Measurements from ENCODE around the gene KIFC3. TPM values are rescaled to one million over a fixed set of nuclear protein-coding genes. Genes with fewer than 3 reads are reported as not detected.
"Not testable (repeated sequence)": the region's sequence is repeated elsewhere in the genome, so short reads cannot be mapped to it uniquely, and the experiment has no call there.

Gene KIFC3
- total RNA-seq, 2 experiments from 2014 or later = not detected

DNA sequence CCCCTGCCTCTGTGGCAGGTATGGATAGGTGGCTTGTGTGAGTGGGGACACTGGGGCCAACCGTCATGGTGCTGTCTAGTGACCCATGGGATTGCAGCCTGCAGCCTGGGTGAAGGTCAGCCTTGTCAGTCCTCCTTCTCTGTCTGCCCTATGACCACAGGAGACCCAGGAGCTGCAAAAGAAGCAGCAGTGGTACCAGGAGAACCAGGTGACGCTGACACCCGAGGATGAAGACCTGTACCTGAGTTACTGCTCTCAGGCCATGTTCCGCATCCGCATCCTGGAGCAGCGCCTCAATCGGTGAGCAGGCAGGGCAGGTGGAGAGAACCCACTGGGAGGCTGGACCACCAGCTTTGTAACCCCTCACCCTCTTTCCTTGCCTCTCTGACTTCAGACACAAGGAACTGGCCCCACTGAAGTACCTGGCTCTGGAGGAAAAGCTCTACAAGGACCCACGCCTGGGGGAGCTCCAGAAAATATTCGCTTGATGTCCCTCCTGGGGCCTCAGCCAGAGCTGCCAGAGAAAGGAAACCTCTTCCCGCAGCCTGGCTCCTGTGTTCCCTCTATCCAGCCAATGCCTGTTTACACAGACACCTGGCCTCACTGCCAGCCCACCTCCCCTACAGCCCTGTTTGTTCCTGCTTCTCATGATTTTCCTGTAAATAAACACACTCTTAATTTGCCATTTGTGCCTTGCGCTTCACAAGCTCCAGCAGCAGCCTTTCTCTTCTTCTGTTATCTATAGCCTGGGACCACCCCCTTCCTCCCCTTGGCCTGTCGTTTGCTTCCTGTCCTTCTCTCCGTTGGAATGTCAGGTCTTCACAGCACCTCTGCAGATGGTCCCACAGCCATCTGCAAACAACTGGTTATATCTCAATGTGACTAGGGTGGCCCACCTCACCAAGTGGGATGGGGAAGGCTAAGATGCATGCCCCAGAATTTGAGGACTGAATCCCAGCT, 71.2 kb downstream of the KIFC3 start:
- intact Hi-C loops (cut with DNase I, micrococcal nuclease) = loop anchor here (5.0 to 10.0 kb wide), 7 partner anchors 139 to 904 kb away; partner anchors contain the start of genes CFAP20 (in 1 of the 2), CIAPIN1 (in 1 of the 2), COQ9 (in 1 of the 2) and CSNK2A2 (in 1 of the 2)
- H3K9me3 Mint-ChIP-seq = peaks cover 6% of the 10 kb centered on the region

DNA sequence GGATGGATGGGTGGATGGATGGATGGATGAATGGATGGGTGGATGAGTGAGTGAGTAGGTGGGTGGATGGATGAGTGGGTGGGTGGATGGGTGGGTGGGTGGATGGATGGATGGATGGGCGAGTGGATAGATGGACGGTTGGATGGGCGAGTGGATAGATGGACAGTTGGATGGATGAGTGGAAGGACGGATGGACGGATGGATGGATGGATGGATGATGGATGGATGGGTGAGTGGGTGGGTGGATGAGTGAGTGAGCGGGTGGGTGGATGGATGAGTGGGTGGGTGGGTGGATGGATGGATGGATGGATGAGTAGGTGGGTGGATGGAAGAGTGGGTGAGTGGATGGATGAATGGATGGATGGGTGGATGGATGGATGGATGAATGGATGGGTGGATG, 72.4 kb downstream of the KIFC3 start:
- H3K36me3 Mint-ChIP-seq (ENCODE audit: low read depth); POLR2A ChIA-PET; H3K4me1 Mint-ChIP-seq (ENCODE audit: low read depth); ATAC-seq (ENCODE audit: poor library complexity); H3K27ac Mint-ChIP-seq; CTCF ChIA-PET; H3K36me3 ChIP-seq (ENCODE audit: insufficient read depth, low read length); H3K4me3 ChIP-seq (ENCODE audit: low read length); H3K27me3 Mint-ChIP-seq; H3K4me3 Mint-ChIP-seq; H3K9me3 ChIP-seq (ENCODE audit: control insufficient read depth in 1 of 2, insufficient read depth in 1 of 2, low read length in 2 of 2); H3K4me1 ChIP-seq (ENCODE audit: insufficient read depth, low read length); H3K27me3 ChIP-seq (ENCODE audit: control insufficient read depth in 1 of 2, insufficient read depth in 2 of 2, low read length in 2 of 2); H3K9me3 Mint-ChIP-seq; H3K27ac ChIP-seq (ENCODE audit: low read depth in 1 of 2, low read length in 2 of 2); DNase-seq: not testable (repeated sequence)
- intact Hi-C loops (cut with DNase I, micrococcal nuclease) = loop anchor here (5.0 to 10.0 kb wide), 7 partner anchors 138 to 905 kb away; partner anchors contain the start of genes CFAP20 (in 1 of the 2), CIAPIN1 (in 1 of the 2), COQ9 (in 1 of the 2) and CSNK2A2 (in 1 of the 2)

More for the DNA sequence above, 71.2 kb downstream of the KIFC3 start:
- H3K36me3 Mint-ChIP-seq (ENCODE audit: low read depth) = peaks cover 12% of the 10 kb centered on the region
- Histone ChIP-seq H3K27me3 (ENCODE audit: control insufficient read depth in 1 of 2, insufficient read depth in 2 of 2, low read length in 2 of 2) (no peaks in the 10 kb centered on the region), H3K4me1 (ENCODE audit: insufficient read depth, low read length) (peaks cover 11% of the 10 kb centered on the region), H3K9me3 (ENCODE audit: control insufficient read depth in 1 of 2, insufficient read depth in 1 of 2, low read length in 2 of 2) (no peaks in the 10 kb centered on the region), H3K4me3 (ENCODE audit: low read length) (no peak overlapping the region), H3K36me3 (ENCODE audit: insufficient read depth, low read length) (no peaks in the 10 kb centered on the region), H3K27ac (ENCODE audit: low read depth in 1 of 2, low read length in 2 of 2) (no peak overlapping the region)
- CTCF ChIA-PET = no interaction called here
- H3K27me3 Mint-ChIP-seq = no peaks in the 10 kb centered on the region
- ATAC-seq (ENCODE audit: poor library complexity) (no peak), DNase-seq (no peak)
- H3K4me3 Mint-ChIP-seq = no peak overlapping the region
- TF ChIP-seq, protein P1, sequence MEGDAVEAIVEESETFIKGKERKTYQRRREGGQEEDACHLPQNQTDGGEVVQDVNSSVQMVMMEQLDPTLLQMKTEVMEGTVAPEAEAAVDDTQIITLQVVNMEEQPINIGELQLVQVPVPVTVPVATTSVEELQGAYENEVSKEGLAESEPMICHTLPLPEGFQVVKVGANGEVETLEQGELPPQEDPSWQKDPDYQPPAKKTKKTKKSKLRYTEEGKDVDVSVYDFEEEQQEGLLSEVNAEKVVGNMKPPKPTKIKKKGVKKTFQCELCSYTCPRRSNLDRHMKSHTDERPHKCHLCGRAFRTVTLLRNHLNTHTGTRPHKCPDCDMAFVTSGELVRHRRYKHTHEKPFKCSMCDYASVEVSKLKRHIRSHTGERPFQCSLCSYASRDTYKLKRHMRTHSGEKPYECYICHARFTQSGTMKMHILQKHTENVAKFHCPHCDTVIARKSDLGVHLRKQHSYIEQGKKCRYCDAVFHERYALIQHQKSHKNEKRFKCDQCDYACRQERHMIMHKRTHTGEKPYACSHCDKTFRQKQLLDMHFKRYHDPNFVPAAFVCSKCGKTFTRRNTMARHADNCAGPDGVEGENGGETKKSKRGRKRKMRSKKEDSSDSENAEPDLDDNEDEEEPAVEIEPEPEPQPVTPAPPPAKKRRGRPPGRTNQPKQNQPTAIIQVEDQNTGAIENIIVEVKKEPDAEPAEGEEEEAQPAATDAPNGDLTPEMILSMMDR (IDR thresholded peaks at IDR 0.05) = no peak
- H3K4me1 Mint-ChIP-seq (ENCODE audit: low read depth) = peaks cover 15% of the 10 kb centered on the region
- POLR2A ChIA-PET = no interaction called here
- no peak overlapping the region for H3K27ac Mint-ChIP-seq

DNA sequence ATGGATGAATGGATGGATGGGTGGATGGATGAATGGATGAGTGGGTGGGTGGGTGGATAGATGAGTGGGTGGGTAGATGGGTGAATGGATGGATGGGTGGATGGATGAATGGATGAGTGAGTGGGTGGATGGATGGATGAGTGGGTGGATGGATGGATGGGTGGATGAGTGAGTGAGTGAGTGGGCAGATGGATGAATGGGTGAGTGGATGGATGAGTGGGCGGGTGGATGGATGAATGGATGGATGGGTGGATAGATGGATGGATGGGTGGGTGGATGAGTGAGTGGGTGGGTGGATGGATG, 73.2 kb downstream of the KIFC3 start:
- Histone ChIP-seq H3K4me1 (ENCODE audit: insufficient read depth, low read length) (peaks cover under 1% of the 10 kb centered on the region), H3K27ac (ENCODE audit: low read depth in 1 of 2, low read length in 2 of 2) (no peak overlapping the region), H3K4me3 (ENCODE audit: low read length) (no peak overlapping the region), H3K9me3 (ENCODE audit: control insufficient read depth in 1 of 2, insufficient read depth in 1 of 2, low read length in 2 of 2) (no peaks in the 10 kb centered on the region), H3K27me3 (ENCODE audit: control insufficient read depth in 1 of 2, insufficient read depth in 2 of 2, low read length in 2 of 2) (no peaks in the 10 kb centered on the region), H3K36me3 (ENCODE audit: insufficient read depth, low read length) (no peaks in the 10 kb centered on the region)
- Mint-ChIP-seq H3K4me1 (ENCODE audit: low read depth) (no peaks in the 10 kb centered on the region), H3K36me3 (ENCODE audit: low read depth) (no peaks in the 10 kb centered on the region), H3K4me3 (no peak overlapping the region), H3K27me3 (no peaks in the 10 kb centered on the region), H3K9me3 (peaks cover 6% of the 10 kb centered on the region), H3K27ac (no peak overlapping the region)
- DNase-seq (no peak), ATAC-seq (ENCODE audit: poor library complexity) (no peak)
- ChIA-PET CTCF (no interaction called here), POLR2A (no interaction called here)
- intact Hi-C loops (cut with DNase I, micrococcal nuclease) = no loop called here
- TF ChIP-seq, protein P1 (IDR thresholded peaks at IDR 0.05) = no peak

All from CD4-positive, alpha-beta T cell (primary cell).